Measurements from ENCODE around the gene NTN4.
A peak's percentile ranks its signal among the peaks of the same experiment; 100 is the strongest.
"Not testable (repeated sequence)": the region's sequence is repeated elsewhere in the genome, so short reads cannot be mapped to it uniquely, and the experiment has no call there.

NTN4 gene

DNA sequence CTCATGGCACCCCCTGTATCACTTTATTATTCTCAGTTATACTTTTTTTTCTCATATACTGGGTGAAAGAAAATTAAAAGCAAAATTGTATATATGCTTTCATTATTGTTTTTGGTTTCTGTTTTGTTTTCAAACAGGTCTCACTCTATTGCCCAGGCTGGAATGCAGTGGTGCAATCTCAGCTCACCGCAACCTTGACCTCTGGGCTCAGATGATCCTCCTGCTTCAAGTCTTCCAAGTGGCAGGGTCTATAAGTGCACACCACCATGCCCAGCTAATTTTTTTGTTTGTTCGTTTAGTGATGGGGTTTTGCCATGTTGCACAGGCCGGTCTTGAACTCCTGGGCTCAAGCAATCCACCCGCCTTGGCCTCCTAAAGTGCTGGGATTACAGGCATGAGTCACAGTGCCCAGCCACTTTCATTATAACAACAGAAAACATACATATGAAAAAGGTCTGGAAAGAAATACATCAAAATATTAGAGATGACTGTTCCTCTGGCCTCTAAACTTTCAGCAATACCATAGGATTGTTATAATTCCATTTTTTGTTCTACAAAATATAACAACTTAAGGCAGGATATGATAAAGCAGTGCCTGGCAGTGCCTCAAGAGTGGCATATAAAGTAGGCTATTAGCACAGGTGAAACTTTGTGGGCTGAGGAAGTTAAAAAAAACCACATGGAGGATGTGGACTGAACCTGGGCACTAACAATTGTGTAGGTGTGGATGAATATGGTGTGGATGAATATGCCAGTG lies 5.8 kb upstream of the NTN4 start:
- DNase-seq (ENCODE audit: low read depth, low spot score): no peak

DNA sequence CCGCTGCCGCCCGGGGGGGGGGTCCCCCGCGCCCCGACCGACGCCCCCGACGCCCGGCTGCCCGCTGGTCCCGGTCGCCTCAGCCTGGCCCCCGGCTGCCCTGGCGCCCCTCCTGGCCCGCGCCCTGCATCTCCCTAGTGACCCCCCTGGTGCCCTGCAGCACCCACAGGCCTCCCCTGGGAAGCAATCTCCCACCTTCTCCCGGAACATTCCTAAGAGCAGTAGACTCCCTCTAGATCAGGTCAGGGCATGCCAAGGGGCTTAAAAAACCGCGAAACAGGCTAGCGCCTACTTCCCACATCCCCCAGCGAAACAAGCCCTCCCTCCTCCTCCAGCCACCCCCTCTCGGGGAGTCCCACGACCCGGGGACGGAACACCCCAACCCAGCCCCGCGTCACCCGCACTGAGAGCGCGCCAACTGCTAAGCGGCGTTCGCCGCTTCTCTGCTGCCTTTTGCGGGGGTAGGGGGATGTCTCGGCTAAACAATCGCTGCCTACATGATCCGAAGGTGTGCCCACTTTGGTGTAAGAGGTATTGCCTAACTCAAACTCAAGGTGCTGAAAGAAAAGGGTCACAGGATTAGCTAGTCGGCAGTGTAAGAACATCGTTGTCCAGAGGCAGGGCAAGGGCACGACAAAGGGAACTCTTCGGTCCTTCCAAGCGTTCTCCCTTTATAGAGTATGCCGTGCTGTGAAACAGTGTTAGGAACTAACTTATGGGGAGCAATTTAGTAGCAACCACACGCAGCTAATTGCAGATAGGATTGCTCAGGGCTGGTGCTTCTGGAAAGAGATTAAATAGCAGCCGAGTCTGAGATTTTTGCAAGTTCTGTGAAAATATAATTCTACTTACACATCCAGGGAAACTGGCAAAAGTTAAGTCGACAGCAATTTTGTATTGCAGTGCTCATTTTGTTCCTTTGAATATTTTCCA lies 619 bp upstream of the NTN4 start:
- peak; percentile 41 for DNase-seq (ENCODE audit: low read depth, low spot score)

DNA sequence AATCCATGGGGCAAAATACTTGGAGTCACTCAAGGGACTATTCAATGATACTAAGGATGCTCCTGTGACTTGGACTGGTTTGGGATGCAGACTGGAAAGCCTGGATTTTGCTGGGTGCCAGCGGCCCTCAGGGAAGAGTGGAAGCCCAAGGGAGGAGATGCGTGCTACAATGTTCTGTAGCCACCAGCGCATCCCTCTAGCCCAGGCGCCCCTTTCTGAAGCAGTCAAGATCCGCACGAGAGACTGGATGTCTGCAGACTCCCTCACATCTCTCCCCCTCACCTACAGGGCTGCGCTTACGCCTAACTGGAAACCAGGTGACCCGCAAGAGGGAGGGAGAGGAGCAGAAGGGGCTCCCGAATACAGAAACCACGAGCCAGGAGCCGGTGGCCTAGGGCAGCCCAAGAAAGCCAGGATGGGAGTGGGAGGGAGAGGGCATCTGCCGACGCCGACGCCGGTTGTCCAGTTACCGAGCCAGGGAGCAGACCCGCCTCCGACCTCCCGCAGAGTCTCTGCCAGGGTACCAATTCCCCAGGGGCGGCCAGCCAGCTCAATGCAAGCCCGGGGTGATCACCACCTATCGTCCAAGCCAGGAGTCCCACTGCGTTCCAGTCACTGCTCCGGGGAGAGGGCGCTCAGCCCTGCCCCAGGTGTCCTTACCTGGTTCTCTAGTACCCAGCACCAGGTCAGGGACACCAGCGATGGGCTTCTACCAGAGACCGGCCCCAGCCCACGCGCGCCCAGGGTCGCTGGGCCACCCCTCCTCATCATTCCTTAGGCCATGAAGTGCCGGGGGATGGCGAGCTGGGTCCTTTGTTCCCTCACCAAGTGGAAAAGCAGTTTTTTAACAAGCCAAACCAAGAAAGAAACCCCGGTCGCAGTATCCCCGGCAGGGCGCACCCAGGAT lies 1.2 kb downstream of the NTN4 start:
- peak; percentile 40 for DNase-seq (ENCODE audit: low read depth, low spot score)

DNA sequence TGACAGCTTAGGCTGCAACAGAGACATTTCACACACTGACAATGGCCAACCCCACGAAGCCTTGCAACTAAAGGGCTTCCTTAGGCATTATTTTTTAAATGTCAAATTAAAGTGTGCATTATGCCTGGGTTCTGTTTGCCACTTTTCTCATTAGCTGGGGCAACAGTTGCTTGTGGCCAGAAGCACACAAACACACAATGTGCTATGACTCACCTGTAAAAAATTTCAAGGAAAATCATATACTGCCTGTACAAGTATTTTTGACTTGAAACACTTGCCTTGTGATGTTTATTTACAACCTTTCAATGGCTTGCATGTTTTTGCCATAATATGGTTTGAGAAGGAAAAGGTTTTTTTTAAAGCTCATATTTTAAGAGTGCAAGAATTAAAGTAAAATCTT lies 1.9 kb downstream of the NTN4 start:
- DNase-seq (ENCODE audit: low read depth, low spot score): no peak

DNA sequence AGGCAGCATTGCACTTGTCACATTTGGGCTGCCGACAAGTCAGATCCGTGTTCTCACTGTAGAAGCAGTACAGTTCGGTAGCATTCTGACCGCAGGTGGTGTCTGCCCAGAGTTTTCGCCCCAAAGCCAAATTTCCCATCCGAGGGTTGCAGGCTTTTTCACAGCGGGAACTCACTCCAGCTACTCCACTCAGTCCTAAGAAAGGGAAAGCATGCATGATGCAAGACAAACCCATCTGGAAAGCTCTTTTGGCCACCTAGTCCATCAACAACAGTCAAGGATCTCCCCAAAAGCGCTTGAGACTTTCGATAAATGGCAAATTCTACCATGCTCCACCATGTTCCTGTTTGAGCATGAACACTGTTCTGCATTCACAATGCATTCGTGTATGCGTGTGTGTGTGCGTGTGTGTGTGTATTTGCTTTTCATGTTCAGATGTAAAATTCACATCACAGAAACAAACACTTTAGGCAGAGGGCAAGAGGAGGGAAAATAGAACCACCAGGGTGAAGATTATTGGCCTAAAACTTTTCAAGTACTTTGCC lies 3.2 kb downstream of the NTN4 start:
- DNase-seq (ENCODE audit: low read depth, low spot score): no peak

DNA sequence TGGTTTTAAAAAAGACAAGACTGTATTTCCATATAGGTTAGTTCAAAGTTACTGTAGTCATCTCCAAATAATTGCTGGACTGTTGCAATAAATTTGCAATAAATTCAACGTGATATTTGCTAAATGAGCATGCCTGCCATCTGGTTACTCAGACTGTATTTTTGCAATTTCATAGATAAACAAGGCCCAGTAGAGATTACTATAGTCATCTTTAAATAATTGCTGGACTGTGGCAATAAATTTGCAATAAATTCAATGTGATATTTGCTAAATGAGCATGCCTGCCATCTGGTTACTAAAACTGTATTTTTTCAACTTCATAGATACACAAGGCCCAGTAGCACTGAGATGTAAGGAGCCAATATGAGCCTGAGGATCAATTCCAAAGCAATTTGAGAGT lies 5.6 kb downstream of the NTN4 start:
- no peak for DNase-seq (ENCODE audit: low read depth, low spot score)

DNA sequence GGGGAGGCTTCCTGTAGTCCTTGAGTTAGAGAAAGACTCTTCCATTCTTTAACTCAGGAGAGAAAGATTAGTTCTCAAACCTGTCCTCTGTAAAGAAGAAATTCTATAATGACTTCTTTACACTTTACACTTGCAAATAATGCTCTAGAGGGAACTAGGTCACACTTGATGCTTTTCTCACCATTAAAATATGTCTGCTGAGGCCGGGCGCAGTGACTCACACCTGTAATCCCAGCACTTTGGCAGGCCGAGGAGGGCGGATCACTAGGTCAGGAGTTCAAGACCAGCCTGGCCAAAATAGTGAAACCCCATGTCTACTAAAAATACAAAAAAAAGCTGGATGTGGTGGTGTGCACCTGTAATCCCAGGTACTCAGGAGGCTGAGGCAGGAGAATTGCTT lies 6.3 kb downstream of the NTN4 start:
- no peak for DNase-seq (ENCODE audit: low read depth, low spot score)

DNA sequence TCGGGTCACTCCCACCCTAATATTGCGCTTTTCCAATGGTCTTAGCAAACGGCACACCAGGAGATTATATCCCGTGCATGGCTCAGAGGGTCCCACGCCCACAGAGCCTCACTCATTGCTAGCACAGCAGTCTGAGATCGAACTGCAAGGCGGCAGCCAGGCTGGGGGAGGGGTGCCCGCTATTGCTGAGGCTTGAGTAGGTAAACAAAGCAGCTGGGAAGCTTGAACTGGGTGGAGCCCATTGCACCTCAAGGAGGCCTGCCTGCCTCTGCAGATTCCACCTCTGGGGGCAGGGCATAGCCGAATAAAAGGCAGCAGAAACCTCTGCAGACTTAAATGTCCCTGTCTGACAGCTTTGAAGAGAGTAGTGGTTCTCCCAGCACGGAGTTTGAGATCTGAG lies 15.1 kb downstream of the NTN4 start:
- not testable (repeated sequence) for DNase-seq (ENCODE audit: low read depth, low spot score)

DNA sequence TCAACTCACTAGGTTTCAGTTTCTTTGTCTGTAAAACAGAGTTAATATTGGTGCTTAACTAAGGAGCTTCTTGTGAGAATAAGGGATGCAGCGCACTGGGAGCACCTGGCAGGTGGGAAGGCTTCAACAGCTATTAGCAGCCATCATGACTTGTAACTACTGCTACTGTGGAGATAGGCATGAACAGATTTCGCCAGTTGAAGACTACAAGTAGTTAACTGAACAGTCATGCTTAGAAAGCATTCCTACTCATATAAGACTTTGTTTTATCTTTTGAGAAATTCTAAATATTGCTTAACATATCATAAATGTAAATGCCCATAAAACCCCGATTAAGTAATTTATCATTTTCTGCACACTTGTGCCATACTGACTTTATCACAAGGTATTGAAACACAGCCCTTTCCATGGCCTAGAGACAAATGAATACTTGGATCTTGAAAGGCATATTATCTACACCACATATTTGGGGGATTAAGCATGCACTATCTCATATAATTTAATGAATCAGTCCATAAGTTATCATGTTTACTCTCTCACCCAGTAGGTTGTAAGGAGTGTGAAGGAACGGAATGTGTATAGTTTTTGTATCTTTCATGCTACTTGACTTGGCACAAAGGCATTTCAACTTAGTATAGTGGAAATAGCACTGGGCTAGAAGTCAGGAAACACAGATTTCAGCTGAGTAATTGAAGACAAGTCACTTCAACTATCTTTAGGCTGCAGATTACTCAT lies 16.1 kb downstream of the NTN4 start:
- no peak for DNase-seq (ENCODE audit: low read depth, low spot score)

DNA sequence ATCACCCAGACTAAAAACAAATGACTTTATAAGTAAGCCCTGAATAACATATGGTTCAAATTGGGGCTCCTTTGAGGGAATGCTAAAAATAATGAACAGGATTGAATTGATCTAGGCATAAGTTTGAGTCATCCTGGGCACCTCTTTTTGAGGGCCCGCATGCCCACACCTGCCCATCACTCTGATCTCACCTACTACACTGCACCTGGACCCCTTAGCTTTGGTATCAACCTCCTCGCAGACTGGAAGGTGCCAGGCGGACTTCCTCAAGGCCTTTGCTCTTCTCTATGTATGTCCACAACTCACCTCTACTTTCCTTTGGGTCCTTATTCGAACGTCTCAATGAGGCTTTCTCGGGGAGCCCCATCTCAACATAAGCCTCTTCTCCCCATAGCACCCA lies 17.2 kb downstream of the NTN4 start:
- no peak for DNase-seq (ENCODE audit: low read depth, low spot score)

DNA sequence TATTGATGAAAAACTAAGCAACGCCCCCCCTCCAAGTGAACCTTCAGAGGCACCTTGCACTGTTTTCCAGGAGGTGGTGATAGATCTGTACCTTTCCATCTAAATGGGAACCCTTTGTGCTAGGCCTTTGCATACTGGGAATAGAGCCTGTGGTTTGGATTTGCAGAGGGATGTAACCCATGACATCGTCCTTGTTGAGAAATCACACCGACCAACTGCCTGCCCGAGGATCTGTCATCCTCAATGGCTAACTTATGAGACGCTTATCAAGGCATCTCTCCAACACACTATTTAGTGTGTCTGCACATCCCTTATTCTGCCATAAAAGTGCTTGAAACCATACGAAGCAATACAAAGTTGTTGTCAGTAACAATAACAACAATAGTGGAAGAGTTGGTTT lies 22.9 kb downstream of the NTN4 start:
- DNase-seq (ENCODE audit: low read depth, low spot score): no peak

DNA sequence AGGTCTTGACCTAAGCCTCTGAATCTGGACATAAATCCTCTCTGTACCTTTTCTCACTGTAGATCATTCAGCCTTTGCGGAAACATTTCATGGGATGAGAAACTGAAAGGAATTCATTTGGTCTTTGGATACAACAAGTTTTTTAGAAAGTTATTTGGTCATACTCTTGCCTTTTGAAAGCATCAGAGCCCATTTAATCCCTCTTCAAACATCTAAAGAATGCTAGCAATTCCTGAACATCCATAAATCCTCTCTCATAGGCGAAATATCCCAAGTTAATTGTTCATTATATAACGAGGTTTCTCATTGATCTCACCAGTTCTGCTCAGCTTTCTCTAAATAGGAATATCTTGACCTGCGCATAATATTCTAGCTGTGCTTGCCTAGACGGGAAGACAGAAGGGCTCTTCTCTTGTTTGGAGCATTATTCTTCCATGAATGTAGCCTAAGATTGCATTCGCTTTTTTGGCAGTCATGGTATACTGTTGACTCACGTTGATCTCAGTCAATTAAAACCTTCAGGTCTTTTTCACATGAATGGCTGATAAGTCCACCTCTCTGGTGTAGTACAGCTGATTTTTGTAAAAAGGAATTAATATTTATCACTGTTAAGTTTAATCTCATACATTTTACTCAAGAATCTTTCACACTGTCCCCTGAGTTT lies 24.1 kb downstream of the NTN4 start:
- DNase-seq (ENCODE audit: low read depth, low spot score): no peak

DNA sequence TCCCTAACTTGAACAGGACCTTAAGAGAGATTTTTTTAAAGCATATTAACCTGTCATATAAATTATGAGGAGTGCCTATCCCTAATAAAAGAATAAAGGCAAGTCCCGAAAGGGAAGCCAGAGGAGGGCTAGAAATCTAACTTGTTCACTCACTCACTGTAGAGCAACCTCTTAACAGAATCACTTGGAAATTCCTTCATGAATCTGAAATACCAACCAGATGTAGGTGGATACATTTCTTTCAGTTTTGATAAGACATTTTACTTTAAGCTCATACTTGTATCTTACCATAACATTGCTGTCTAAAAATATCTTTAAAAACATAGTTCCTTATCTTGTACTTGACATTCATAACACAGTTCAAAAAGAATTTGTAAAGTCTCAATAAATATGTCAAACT lies 25.7 kb downstream of the NTN4 start:
- no peak for DNase-seq (ENCODE audit: low read depth, low spot score)

DNA sequence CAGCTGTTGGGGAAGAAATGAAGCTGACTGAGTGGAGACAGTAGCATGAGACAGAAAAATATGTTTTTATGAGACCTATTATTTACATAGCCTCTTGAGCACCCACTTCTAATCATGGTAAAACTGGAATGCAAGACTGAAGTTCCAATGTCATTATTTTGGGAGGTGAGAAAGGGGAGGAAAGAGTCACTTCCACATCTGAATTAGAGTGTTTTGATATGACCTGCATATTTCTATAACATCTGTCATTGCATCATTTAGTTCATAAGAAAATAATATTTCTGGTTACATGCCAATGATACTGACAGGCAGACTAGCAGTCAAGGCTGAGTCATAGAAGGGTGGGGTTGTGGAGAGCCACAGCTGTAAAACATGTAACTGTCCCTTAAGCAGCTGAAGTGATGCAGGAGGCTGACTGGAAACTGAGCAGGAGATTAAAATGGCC lies 26.7 kb downstream of the NTN4 start:
- no peak for DNase-seq (ENCODE audit: low read depth, low spot score)

DNA sequence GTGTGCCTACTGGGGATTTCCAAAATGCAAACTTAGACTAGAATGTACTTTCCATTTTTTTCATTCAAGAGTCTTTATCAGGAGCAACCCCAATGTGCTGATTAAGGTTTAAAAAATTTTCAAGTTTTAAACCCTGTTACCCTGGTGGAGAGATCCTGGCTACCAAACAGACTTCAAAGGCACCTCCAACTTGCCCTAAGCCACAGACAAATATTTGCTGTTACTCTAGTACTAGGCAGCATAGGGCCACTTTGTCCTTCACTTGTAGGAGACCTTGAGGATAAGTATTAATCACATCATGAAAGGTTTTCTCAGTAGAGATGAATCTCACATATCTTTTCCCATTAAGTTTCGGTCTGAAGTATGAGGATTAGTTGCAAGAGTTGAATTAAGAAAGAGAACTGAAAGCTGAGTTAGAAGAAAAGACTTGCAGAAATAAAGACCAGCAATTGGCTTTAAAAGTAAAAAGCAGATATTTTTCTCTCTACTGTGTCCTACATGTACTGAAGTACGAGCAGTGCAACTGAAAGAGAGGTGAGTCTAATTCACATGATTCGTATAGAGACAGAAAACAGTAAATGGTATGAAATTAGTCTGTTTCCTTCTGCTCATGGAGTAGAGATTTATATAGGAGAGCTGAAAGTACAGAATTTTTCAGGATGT lies 28.3 kb downstream of the NTN4 start:
- DNase-seq (ENCODE audit: low read depth, low spot score): no peak

DNA sequence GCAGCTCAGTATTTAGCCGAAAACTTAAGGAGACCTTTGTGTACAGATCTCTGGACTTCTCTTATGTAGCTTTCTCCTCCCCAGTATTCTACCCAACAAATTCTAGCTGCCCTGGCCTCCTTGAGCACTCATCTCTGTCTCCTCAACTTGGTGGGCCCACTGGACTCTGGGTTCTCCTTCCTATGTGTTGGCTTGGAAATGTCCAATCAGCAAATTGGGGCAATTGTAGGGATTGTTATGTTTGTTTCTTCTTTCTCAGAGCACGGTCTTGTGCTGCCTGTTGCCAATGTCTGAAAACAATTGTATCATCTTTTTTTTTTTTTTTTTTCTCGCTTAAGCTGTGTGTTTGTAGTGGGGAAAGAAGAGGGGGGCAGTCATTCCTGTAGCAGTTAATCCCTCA lies 30.2 kb downstream of the NTN4 start:
- DNase-seq (ENCODE audit: low read depth, low spot score): no peak

DNA sequence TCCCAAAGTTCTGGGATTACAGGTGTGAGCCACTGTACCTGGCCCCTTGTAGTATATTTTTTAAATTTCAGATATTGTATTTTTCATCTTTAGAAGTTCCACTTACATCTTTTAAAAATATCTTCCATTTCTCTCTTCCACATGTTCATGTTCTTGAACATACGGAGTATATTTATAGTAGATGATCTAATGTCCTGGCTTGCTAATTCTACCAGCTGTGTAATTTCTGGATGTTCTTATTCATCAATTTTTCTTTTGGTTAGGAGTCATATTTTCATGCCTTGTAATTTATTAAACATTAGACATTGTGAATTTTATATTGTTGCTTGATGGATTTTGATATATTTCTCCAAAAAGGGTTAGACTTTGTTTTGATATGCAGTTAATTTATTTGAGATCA lies 30.8 kb downstream of the NTN4 start:
- DNase-seq (ENCODE audit: low read depth, low spot score): no peak

DNA sequence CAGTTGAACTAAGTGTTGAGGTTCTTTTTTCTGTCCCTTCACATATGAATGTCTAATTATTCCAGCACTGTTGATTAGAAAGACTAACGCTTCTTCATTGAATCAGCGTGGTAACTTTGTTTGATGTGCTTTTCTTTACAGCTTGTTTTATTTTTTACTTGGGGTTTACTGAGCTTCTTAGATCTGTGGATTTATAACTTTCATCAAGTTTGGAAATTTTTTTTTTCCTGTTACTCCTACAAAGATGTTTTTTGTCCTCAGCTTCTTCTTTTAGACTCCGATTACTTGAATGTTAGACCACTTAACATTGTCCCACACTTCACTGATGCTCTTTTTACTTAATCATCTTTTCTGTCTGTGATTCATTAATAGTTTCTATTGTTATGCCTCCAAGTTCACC lies 31.5 kb downstream of the NTN4 start:
- no peak for DNase-seq (ENCODE audit: low read depth, low spot score)

DNA sequence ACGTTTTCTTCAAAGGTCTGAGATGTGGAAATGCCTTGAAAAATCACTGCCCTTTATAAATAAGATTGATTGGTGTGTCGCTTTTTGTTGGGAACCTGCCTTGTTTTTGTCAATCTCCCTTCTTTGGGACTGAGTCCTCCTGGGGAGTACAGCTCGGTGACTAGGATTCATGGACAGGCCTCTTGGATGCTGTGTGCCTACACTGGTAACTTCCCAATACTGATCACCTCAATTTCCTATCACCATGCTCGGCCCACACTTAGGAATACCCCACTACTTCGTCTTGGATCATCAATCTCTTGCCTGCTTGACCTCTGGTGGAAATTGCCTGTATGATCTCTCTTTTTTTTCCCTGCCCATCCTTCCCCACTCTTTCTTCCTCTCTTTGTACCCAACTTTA lies 34.2 kb downstream of the NTN4 start:
- no peak for DNase-seq (ENCODE audit: low read depth, low spot score)
